Neural cell (in vitro differentiated cells): Measurements from ENCODE around the gene MAP3K14. TPM values are rescaled to one million over a fixed set of nuclear protein-coding genes. Genes with fewer than 3 reads are reported as not detected.

Source experiments
- H2AFZ ChIP-seq: fragments of 200-600, 300-800 bp; sonication (generic), shearing (Covaris generic); 2 replicates; pipeline ENCODE4 v1.6.0; 2014; ENCODE audit warnings: low read depth, mild to moderate bottlenecking, antibody characterized with exemption, low read length, moderate library complexity
- H3F3A ChIP-seq: fragments of 200-600 bp; shearing (Covaris generic); 2 replicates; pipeline ENCODE4 v1.6.1; 2016; ENCODE audit warnings: mild to moderate bottlenecking, moderate library complexity, mixed read lengths, antibody characterized with exemption, low read length; ENCODE audit not compliant: insufficient read depth, poor library complexity, severe bottlenecking
- H3K27ac ChIP-seq: fragments of 200-600, 300-800 bp; sonication (generic), shearing (Covaris generic); 2 replicates; pipeline ENCODE4 v1.5.1; 2014; ENCODE audit warnings: mild to moderate bottlenecking, low read length, moderate library complexity
- H3K27me3 ChIP-seq: fragments of 300-800, 200-600 bp; sonication (generic), shearing (Covaris generic); 2 replicates; pipeline ENCODE4 v1.6.0; 2014; ENCODE audit warnings: mild to moderate bottlenecking, low read depth, low read length, moderate library complexity; ENCODE audit not compliant: insufficient read depth
- H3K36me3 ChIP-seq: fragments of 300-800, 200-600 bp; sonication (generic), shearing (Covaris generic); 2 replicates; pipeline ENCODE4 v1.5.1; 2014; ENCODE audit warnings: mild to moderate bottlenecking, antibody characterized with exemption, low read length, moderate library complexity; ENCODE audit not compliant: insufficient read depth
- H3K4me2 ChIP-seq: fragments of 300-800, 200-600 bp; sonication (generic), shearing (Covaris generic); 2 replicates; pipeline ENCODE4 v1.6.0; 2014; ENCODE audit warnings: mild to moderate bottlenecking, low read length
- H3K4me3 ChIP-seq: fragments of 300-800, 200-600 bp; sonication (generic), shearing (Covaris generic); 2 replicates; pipeline ENCODE4 v1.5.1; 2014; ENCODE audit warnings: mild to moderate bottlenecking, low read length, moderate library complexity
- H3K79me2 ChIP-seq: fragments of 200-600 bp; shearing (Covaris generic); replicated peaks from 2 replicates; pipeline ENCODE4 v1.6.0; 2014; ENCODE audit warnings: mild to moderate bottlenecking, low read length, moderate library complexity; ENCODE audit not compliant: insufficient read depth
- H3K9ac ChIP-seq: fragments of 300-800, 200-600 bp; sonication (generic), shearing (Covaris generic); 2 replicates; pipeline ENCODE4 v1.6.1; 2016; ENCODE audit warnings: mild to moderate bottlenecking, low read length, mixed read lengths
- H3K9me2 ChIP-seq: fragments of 200-600 bp; shearing (Covaris generic); 2 replicates; pipeline ENCODE4 v1.6.1; 2016; ENCODE audit warnings: mild to moderate bottlenecking, low read length, mixed read lengths; ENCODE audit not compliant: insufficient read depth
- H3K9me3 ChIP-seq: fragments of 200-600, 300-800 bp; sonication (generic), shearing (Covaris generic); 2 replicates; pipeline ENCODE4 v1.6.1; 2016; ENCODE audit warnings: mild to moderate bottlenecking, mixed run types, low read length, moderate library complexity, mixed read lengths
- H4K20me1 ChIP-seq: fragments of 200-600 bp; shearing (Covaris generic); 2 replicates; pipeline ENCODE4 v1.6.1; 2016; ENCODE audit warnings: mild to moderate bottlenecking, mixed run types; ENCODE audit not compliant: insufficient read depth
- CTCF ChIP-seq: fragments of 450-650 bp; IDR thresholded peaks from 2 replicates; pipeline ENCODE4 v1.5.1; 2014; ENCODE audit warnings: antibody characterized with exemption, mild to moderate bottlenecking, moderate library complexity; ENCODE audit not compliant: poor library complexity, severe bottlenecking
- EP300 ChIP-seq: fragments of 450-650 bp; conservative IDR thresholded peaks from 2 replicates; pipeline ENCODE4 v1.6.1; 2014; ENCODE audit warnings: antibody characterized with exemption, mild to moderate bottlenecking, moderate library complexity; ENCODE audit not compliant: poor library complexity, severe bottlenecking
- EZH2 ChIP-seq: fragments of 200-600, 300-800 bp; shearing (Covaris generic), sonication (generic); IDR thresholded peaks from 2 replicates; pipeline ENCODE4 v1.6.1; 2014; ENCODE audit warnings: antibody characterized with exemption, low read length, borderline replicate concordance, mild to moderate bottlenecking; ENCODE audit not compliant: insufficient read depth, poor library complexity, severe bottlenecking
- MXI1 ChIP-seq: fragments of 450-650 bp; conservative IDR thresholded peaks from 2 replicates; pipeline ENCODE4 v1.6.1; 2014; ENCODE audit warnings: antibody characterized with exemption, mild to moderate bottlenecking; ENCODE audit not compliant: poor library complexity, severe bottlenecking
- POLR2AphosphoS5 ChIP-seq: IDR thresholded peaks from 2 replicates; pipeline ENCODE4 v1.6.1; 2012
- RAD21 ChIP-seq: fragments of 450-650 bp; conservative IDR thresholded peaks from 2 replicates; pipeline ENCODE4 v1.6.1; 2014; ENCODE audit warnings: antibody characterized with exemption, mild to moderate bottlenecking, moderate library complexity
- REST ChIP-seq: IDR thresholded peaks from 2 replicates; pipeline ENCODE4 v1.6.1; 2012; ENCODE audit warnings: borderline replicate concordance
- SMC3 ChIP-seq: fragments of 450-650 bp; conservative IDR thresholded peaks from 2 replicates; pipeline ENCODE4 v1.6.1; 2014; ENCODE audit warnings: antibody characterized with exemption, mild to moderate bottlenecking, moderate library complexity; ENCODE audit not compliant: poor library complexity
- TAF1 ChIP-seq: IDR thresholded peaks from 2 replicates; pipeline ENCODE4 v1.6.1; 2012; ENCODE audit warnings: low read depth
- polyA plus RNA-seq: library from polyadenylated mRNA; depleted of rRNA; stranded (reverse); fragments of >200 nt; gene quantifications from 2 replicates; pipeline ENCODE4 v1.2.3, GENCODE V29; 2014

Gene MAP3K14
- polyA plus RNA-seq, 1 donor from 2014 or later, result 6.7 TPM

GRCh38 chr17:45258981-45259380 lies 57.8 kb downstream of the MAP3K14 start:
- no peaks in the 10 kb centered on the region for H3K9me2 ChIP-seq
- H3K4me2 ChIP-seq, result no peak overlapping the region
- H3K36me3 ChIP-seq, result no peaks in the 10 kb centered on the region
- no peaks in the 10 kb centered on the region for H3F3A ChIP-seq
- TF ChIP-seq MXI1, result no peak
- no peak for TF ChIP-seq SMC3
- no peak for TF ChIP-seq CTCF
- no peak for TF ChIP-seq REST
- TF ChIP-seq TAF1, result no peak
- TF ChIP-seq RAD21, result no peak
- no peak for TF ChIP-seq EZH2
- no peak for TF ChIP-seq EP300
- TF ChIP-seq POLR2AphosphoS5, result no peak
- H3K9me3 ChIP-seq, result no peaks in the 10 kb centered on the region
- H2AFZ ChIP-seq, result no peak overlapping the region
- no peaks in the 10 kb centered on the region for H4K20me1 ChIP-seq
- no peak overlapping the region for H3K4me3 ChIP-seq
- no peak overlapping the region for H3K27ac ChIP-seq
- H3K9ac ChIP-seq, result no peak overlapping the region
- no peaks in the 10 kb centered on the region for H3K79me2 ChIP-seq
- H3K27me3 ChIP-seq, result peaks cover 5% of the 10 kb centered on the region

DNA sequence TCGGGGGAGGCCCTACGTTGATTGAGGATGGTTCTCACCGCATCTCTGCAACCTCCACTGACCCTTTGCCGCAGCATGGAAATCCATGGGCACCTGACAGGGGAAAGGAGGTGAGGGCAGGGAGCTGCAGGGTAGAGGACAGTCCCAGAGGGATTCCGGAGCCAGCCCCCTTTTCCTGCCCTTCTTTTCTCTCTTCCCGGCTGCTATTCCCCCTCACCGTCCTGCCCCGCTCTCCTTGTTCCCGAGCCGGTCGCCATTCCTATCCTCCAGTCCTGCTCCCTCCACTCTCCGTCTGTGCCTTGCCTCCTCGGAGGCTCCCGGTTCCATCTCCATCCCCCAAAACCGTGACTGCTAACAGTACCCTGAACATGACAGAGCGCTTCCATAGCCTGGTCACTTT lies 59.7 kb downstream of the MAP3K14 start:
- Histone ChIP-seq H3K9me2 (no peaks in the 10 kb centered on the region), H3K36me3 (no peaks in the 10 kb centered on the region), H3K4me3 (no peak overlapping the region), H3F3A (no peaks in the 10 kb centered on the region), H3K9ac (no peak overlapping the region), H3K27me3 (peaks cover 3% of the 10 kb centered on the region), H2AFZ (no peak overlapping the region), H3K79me2 (no peaks in the 10 kb centered on the region), H3K9me3 (no peaks in the 10 kb centered on the region), H4K20me1 (no peaks in the 10 kb centered on the region), H3K27ac (no peak overlapping the region), H3K4me2 (no peak overlapping the region)
- no peak for TF ChIP-seq MXI1
- no peak for TF ChIP-seq TAF1
- TF ChIP-seq EP300, result no peak
